IPS-NIHi11 (cell line): ENCODE data around the gene MESP1.

Experiments
- DNase-seq: peaks from one replicate; pipeline ENCODE4 v3.0.0; 2012; ENCODE audit warnings: mixed read lengths, low spot score

Gene MESP1

DNA sequence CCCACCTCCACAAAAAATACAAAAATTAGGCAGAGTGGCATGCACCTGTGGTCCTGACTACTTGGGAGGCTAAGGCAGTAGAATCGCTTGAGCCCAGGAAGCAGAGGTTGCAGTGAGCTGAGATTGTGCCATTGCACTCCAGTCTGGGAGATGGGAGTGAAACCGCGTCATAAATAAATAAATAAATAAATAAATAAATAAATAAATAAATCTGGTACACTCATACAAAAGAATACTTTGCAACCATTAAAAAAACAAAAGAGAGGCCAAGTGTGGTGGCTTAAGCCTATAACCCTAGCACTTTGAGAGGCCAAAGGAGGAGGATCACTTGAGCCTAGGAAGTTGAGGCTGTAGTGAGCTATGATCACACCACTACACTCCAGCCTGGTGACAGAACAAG lies 28.0 kb downstream of the MESP1 start:
- no peak for DNase-seq

DNA sequence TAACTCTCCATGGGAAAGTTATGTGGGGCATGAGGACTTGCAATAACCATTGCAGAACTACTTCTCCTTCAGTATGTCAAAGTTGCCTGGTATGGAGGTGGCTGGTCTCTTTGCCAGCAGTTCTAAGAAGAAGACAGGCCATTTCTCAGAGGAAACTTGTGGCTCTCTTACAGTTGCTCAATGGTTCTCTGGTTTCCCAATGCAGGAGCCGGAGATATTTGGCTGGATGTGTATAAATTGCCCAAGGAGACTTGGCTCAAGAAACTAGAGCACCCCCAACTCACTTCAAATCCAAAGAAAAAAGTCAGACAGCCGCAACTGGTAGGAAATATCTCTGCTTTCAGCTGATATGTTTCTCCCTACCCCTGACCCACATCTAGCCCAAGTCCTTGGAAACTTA lies 36.3 kb downstream of the MESP1 start:
- no peak for DNase-seq

GRCh38 chr15:89707577-89707976 lies 43.5 kb downstream of the MESP1 start:
- DNase-seq, result no peak

- DNase-seq, result no peak
Measured at GRCh38 chr15:89704411-89704810, 46.6 kb downstream of the MESP1 start.
